Muscle of leg (tissue), 11 donors: ENCODE results near the gene SIRT6. TPM values are rescaled to one million over a fixed set of nuclear protein-coding genes. Genes with fewer than 3 reads are reported as not detected.
"Not testable (repeated sequence)": the region's sequence is repeated elsewhere in the genome, so short reads cannot be mapped to it uniquely, and the experiment has no call there.

Experiments used
- DNase-seq: peaks from one replicate; pipeline ENCODE4 v3.0.0; 2013
- H3K27ac ChIP-seq: one replicate; pipeline ENCODE4 v1.5.1; 2013; ENCODE audit warnings: mild to moderate bottlenecking, low read length, control low read depth
- H3K27me3 ChIP-seq: one replicate; pipeline ENCODE4 v1.6.1; 2013; ENCODE audit warnings: low read length; ENCODE audit not compliant: control insufficient read depth, insufficient read depth
- H3K36me3 ChIP-seq: one replicate; pipeline ENCODE4 v1.6.1; 2013; ENCODE audit warnings: low read length; ENCODE audit not compliant: control insufficient read depth, insufficient read depth
- H3K4me1 ChIP-seq: one replicate; pipeline ENCODE4 v1.6.1; 2013; ENCODE audit warnings: low read length; ENCODE audit not compliant: control insufficient read depth, insufficient read depth
- H3K4me3 ChIP-seq: one replicate; pipeline ENCODE4 v1.5.1; 2013; ENCODE audit warnings: low read length, control low read depth
- H3K9me3 ChIP-seq: replicated peaks from 2 replicates; pipeline ENCODE4 v1.6.1; 2013; ENCODE audit warnings: low read depth, low read length; ENCODE audit not compliant: control insufficient read depth
- WGBS: methylation state at CpG from one replicate; pipeline ENCODE4 v1.1.5; 2013; ENCODE audit warnings: missing lambda C conversion rate; ENCODE audit not compliant: insufficient coverage; 5-methylcytosine and 5-hydroxymethylcytosine counted together
- polyA plus RNA-seq, 8 donors: library from polyadenylated mRNA; unstranded; fragments of 120-200 nt; gene quantifications; one replicate each; pipeline versions ENCODE4 v1.2.1 to v1.2.3, GENCODE V29; 2013; ENCODE audit warnings: inconsistent platforms in 1 of 8, low replicate concordance in 1 of 8; ENCODE audit not compliant: insufficient read length in 8 of 8, insufficient read depth in 1 of 8
- total RNA-seq: library from RNA; stranded (reverse); fragments of 120-200 nt; gene quantifications from one replicate; pipeline ENCODE4 v1.2.4, GENCODE V29; 2013

The SIRT6 gene
- total and polyA plus RNA-seq, 9 donors: 6.0 to 17.1 (median 12.1) TPM

- Histone ChIP-seq H3K27ac (no peak overlapping the region), H3K9me3 (no peaks in the 10 kb centered on the region), H3K4me3 (no peak overlapping the region), H3K27me3 (no peaks in the 10 kb centered on the region), H3K36me3 (no peaks in the 10 kb centered on the region), H3K4me1 (no peaks in the 10 kb centered on the region)
- DNase-seq: no peak
- 89% methylated on average over 4 of the region's 7 CpGs for WGBS
Measured at GRCh38 chr19:4220188-4220587, 37.8 kb upstream of the SIRT6 start.

- not testable (repeated sequence) for H3K4me3 ChIP-seq, H3K36me3 ChIP-seq, H3K9me3 ChIP-seq, H3K27me3 ChIP-seq, DNase-seq, H3K4me1 ChIP-seq, H3K27ac ChIP-seq
- 83% methylated on average over 1 of the region's 1 CpG for WGBS
Measured at GRCh38 chr19:4218523-4218922, 36.2 kb upstream of the SIRT6 start.

GRCh38 chr19:4217429-4218264 is 35.3 kb upstream of the SIRT6 start:
- Histone ChIP-seq H3K4me1 (no peaks in the 10 kb centered on the region), H3K4me3 (no peak overlapping the region), H3K36me3 (no peaks in the 10 kb centered on the region), H3K9me3 (no peaks in the 10 kb centered on the region), H3K27ac (no peak overlapping the region), H3K27me3 (no peaks in the 10 kb centered on the region)
- no peak for DNase-seq
- WGBS: 90% methylated on average over 77 of the region's 81 CpGs

GRCh38 chr19:4216846-4217245 is 34.5 kb upstream of the SIRT6 start:
- Histone ChIP-seq H3K4me3 (no peak overlapping the region), H3K4me1 (no peaks in the 10 kb centered on the region), H3K9me3 (no peaks in the 10 kb centered on the region), H3K36me3 (no peaks in the 10 kb centered on the region), H3K27me3 (no peaks in the 10 kb centered on the region), H3K27ac (no peak overlapping the region)
- 78% methylated on average over 6 of the region's 6 CpGs for WGBS
- no peak for DNase-seq

- no peak overlapping the region for H3K27ac ChIP-seq
- H3K9me3 ChIP-seq: no peaks in the 10 kb centered on the region
- no peak for DNase-seq
- H3K4me3 ChIP-seq: no peak overlapping the region
- H3K27me3 ChIP-seq: no peaks in the 10 kb centered on the region
- no peaks in the 10 kb centered on the region for H3K4me1 ChIP-seq
- 65% methylated on average over 2 of the region's 10 CpGs for WGBS
- H3K36me3 ChIP-seq: no peaks in the 10 kb centered on the region
Measured at GRCh38 chr19:4215807-4216206, 33.4 kb upstream of the SIRT6 start.

- no peaks in the 10 kb centered on the region for H3K4me1 ChIP-seq
- no peaks in the 10 kb centered on the region for H3K36me3 ChIP-seq
- H3K27me3 ChIP-seq: no peaks in the 10 kb centered on the region
- no peak overlapping the region for H3K4me3 ChIP-seq
- no peak for DNase-seq
- H3K27ac ChIP-seq: no peak overlapping the region
- H3K9me3 ChIP-seq: no peaks in the 10 kb centered on the region
- 67% methylated on average over 3 of the region's 3 CpGs for WGBS
Measured at GRCh38 chr19:4213116-4213515, 30.8 kb upstream of the SIRT6 start.

GRCh38 chr19:4210166-4210731 is 27.9 kb upstream of the SIRT6 start:
- no peaks in the 10 kb centered on the region for H3K9me3 ChIP-seq
- no peaks in the 10 kb centered on the region for H3K27me3 ChIP-seq
- H3K36me3 ChIP-seq: no peaks in the 10 kb centered on the region
- H3K4me3 ChIP-seq: no peak overlapping the region
- 87% methylated on average over 13 of the region's 15 CpGs for WGBS
- no peak overlapping the region for H3K27ac ChIP-seq
- DNase-seq: no peak
- H3K4me1 ChIP-seq: no peaks in the 10 kb centered on the region

GRCh38 chr19:4208385-4209094 is 26.2 kb upstream of the SIRT6 start:
- Histone ChIP-seq H3K9me3 (no peaks in the 10 kb centered on the region), H3K4me3 (no peak overlapping the region), H3K27ac (no peak overlapping the region), H3K4me1 (peaks cover 4% of the 10 kb centered on the region), H3K36me3 (no peaks in the 10 kb centered on the region), H3K27me3 (no peaks in the 10 kb centered on the region)
- 88% methylated on average over 9 of the region's 13 CpGs for WGBS
- DNase-seq: no peak

GRCh38 chr19:4206818-4207484 is 24.6 kb upstream of the SIRT6 start:
- Histone ChIP-seq H3K27me3 (no peaks in the 10 kb centered on the region), H3K4me3 (no peak overlapping the region), H3K9me3 (no peaks in the 10 kb centered on the region), H3K4me1 (peaks cover 4% of the 10 kb centered on the region), H3K36me3 (no peaks in the 10 kb centered on the region), H3K27ac (no peak overlapping the region)
- WGBS: 82% methylated on average over 7 of the region's 10 CpGs
- DNase-seq: no peak

- no peaks in the 10 kb centered on the region for H3K9me3 ChIP-seq
- no peak overlapping the region for H3K27ac ChIP-seq
- no peaks in the 10 kb centered on the region for H3K36me3 ChIP-seq
- peaks cover 4% of the 10 kb centered on the region for H3K4me1 ChIP-seq
- peaks cover 28% of the 10 kb centered on the region for H3K27me3 ChIP-seq
- 92% methylated on average over 4 of the region's 4 CpGs for WGBS
- no peak overlapping the region for H3K4me3 ChIP-seq
- DNase-seq: no peak
Measured at GRCh38 chr19:4201798-4202197, 19.4 kb upstream of the SIRT6 start.
